HL-60/S4 (cell line): ENCODE results near the gene NDEL1.

Source experiments
- in situ Hi-C: fragments of 300-500 bp; cut with MboI; formaldehyde crosslinking; loops from 2 replicates; pipeline ENCODE4 v1.14.3; 2022; ENCODE audit warnings: low sequenced_read_pairs

The NDEL1 gene

DNA sequence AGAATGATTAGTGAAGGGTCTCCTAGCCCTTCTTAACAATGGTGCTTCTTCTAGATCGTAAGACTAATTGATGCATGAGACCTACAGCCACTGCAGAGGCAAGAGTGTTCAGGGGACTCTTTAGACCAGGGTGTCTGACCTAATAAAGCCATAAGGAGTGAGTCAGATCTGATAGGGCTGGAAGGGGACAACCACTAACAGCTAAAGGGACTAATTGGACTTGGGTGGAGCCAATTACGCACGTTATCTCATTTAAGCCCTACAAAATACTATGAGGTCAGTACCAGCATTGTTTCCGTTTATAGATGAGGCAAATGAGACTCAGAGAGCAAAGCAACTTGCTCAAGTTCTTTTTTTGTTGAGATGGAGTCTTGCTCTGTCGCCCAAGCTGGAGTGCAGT is 23.6 kb upstream of the NDEL1 start:
- in situ Hi-C loops: loop anchor here (25.0 kb wide), 1 partner anchor 325 kb away; the partner anchor contains the start of gene CCDC42

- in situ Hi-C loops: loop anchor here (25.0 kb wide), 1 partner anchor 324 kb away; the partner anchor contains the start of gene CCDC42
Measured at GRCh38 chr17:8413328-8413727, 22.4 kb upstream of the NDEL1 start.

DNA sequence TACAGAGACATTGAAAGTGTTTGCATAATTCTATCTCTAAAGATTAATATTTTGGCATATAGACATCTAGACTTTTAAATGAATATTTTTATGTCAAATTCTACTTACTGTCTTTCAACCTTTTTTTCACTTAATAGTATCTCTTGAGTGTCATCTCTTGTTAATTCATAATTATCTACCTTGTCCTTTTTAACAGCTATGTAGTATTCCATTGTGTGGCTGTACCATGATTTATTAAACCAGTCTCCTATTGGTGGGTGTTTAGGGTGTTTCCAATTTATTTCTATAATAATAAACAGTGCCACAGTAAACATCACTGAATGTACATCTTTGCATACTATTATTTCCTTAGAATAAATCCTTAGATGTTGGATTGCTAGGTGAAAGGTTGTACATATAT is 21.7 kb upstream of the NDEL1 start:
- in situ Hi-C loops: loop anchor here (25.0 kb wide), 1 partner anchor 323 kb away; the partner anchor contains the start of gene CCDC42

DNA sequence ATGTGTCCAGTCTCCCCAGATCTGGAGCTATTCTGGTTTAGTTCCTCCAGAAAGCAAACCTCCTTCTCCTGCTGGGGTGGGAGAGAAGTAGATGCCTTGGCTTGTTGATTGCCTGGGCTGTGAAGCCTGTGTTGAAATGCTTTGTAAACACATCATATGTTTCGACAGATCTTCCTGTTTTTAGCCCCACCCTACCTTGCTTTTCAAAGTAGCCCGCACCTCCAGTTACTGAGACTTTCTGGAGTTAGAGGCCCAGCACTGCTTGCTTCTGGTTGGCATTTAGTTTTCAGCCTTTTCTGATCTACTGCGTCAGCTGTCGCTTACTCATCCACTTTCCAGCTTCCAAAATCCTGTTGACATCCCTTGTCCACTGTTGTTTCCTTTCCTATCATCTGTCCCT is 17.9 kb upstream of the NDEL1 start:
- in situ Hi-C loops: loop anchor here (25.0 kb wide), 1 partner anchor 319 kb away; the partner anchor contains the start of gene CCDC42

GRCh38 chr17:8418471-8418870 is 17.2 kb upstream of the NDEL1 start:
- in situ Hi-C loops: loop anchor here (25.0 kb wide), 1 partner anchor 319 kb away; the partner anchor contains the start of gene CCDC42

- in situ Hi-C loops: loop anchor here (25.0 kb wide), 1 partner anchor 318 kb away; the partner anchor contains the start of gene CCDC42
Measured at GRCh38 chr17:8419305-8419704, 16.4 kb upstream of the NDEL1 start.

GRCh38 chr17:8420041-8420934 is 15.4 kb upstream of the NDEL1 start:
- in situ Hi-C loops: loop anchor here (25.0 kb wide), 1 partner anchor 317 kb away; the partner anchor contains the start of gene CCDC42

- in situ Hi-C loops: loop anchor here (25.0 kb wide), 1 partner anchor 316 kb away; the partner anchor contains the start of gene CCDC42
Measured at GRCh38 chr17:8421571-8421970, 14.1 kb upstream of the NDEL1 start.

- in situ Hi-C loops: no loop called here
Measured at GRCh38 chr17:8426094-8426720, 9.5 kb upstream of the NDEL1 start.

DNA sequence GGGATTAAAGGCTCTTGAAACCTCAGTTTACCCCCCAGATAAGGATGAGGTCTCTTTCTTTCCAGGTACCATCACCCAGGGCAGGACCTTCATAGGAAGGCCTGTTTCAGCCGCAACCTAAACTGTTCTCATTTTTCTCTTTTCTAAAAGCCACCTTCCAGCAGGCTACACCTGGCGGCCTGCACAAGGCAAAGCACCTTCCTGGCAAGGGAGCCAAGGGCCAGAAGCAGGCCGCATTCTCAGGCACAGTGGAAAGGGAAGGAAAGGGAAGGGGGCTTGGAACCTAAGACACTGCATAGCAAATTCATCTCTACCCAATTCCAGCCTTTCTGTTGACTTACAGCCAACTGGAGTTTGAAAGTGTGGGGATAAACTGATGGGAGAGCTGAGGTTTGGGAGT is 8.9 kb upstream of the NDEL1 start:
- in situ Hi-C loops: no loop called here

- in situ Hi-C loops: no loop called here
Measured at GRCh38 chr17:8430966-8431365, 4.7 kb upstream of the NDEL1 start.

DNA sequence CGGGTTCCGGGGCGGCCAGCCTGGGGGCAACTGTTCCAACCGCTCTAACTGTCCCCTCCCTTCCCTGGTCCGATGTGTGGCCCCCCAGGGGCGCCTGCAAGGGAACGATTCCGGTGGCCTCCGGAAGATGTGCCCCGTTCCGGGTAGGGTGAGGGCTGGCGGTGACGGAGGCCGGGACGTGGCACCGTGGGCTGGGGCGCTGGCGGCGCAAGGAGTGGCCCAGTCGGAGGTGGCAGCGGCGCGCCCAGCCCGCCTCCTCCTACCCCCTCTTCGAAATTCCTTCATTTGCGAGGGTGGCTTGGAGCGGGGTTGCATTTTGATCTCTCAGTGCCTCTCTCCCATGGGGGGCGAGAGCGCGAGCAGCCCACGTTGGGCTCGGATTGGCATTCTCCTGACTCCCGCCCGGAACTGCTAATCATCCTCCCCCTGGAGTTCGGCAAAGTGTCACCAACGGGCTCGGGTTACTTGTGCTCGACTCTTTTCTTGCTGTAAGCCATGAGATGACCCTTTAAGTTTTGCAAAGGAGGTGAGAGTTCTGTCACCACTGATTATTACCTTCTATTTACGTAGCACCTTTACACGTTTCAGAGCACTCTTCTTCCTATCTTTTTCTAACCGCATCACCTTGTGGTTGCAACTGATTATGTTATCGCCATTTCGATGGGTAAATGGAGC is 622 bp downstream of the NDEL1 start:
- in situ Hi-C loops: no loop called here

DNA sequence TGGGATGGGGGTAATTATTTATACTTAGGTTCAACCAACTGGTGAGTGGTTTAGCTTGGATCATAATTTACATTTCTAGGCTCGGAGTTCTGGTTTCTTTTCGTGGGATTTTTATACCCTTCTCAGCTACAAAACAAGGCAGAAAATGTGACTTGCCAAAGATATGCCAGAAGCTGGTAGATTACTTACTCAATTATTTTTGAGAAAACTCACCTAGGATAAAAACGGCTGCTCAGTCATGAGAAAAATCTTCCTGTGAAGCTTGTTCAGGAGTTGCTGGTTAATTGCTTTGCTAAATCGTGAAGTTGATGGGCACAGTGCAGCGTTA is 1.1 kb downstream of the NDEL1 start:
- in situ Hi-C loops: no loop called here

GRCh38 chr17:8438441-8438840 is 2.8 kb downstream of the NDEL1 start:
- in situ Hi-C loops: no loop called here

GRCh38 chr17:8439681-8440080 is 4.0 kb downstream of the NDEL1 start:
- in situ Hi-C loops: no loop called here

DNA sequence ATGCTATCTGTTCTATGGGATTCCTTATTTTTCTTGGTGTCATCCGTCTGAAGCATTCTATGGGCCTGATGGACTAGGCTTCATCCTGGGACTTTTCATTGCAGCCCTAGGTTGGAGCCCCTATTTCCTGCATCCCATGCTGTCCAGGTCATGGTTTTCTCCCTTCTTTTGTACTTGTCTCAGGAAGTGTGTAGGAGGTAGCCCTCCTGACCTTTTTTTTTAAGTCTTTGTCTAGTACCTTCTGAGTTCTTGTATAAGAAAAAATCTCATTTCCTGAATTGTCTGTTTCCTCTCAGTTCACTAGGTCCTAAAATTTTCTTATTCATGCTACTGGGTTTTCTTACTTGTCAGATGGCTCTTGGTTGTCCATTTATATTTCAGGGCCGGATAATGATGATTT is 6.0 kb downstream of the NDEL1 start:
- in situ Hi-C loops: no loop called here

- in situ Hi-C loops: no loop called here
Measured at GRCh38 chr17:8442310-8442709, 6.6 kb downstream of the NDEL1 start.

DNA sequence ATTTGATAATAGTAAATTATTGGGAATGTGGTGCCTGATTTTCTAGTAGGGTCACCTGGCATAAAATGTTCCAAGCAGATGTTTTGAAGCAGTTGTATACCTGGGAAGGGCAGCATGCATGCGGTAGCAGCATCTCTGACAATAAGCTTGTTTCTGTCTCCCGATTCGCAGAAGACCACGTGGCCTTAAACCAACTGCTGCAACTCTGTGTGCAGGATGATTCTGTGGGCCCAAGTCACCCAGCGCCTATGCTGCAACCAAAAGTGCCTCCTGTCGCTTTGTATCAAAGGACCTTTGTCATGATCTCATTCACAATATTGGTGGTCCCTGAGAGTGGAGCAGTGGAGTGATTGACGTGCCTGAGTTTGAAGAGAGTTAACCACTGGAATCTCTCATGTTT is 8.1 kb downstream of the NDEL1 start:
- in situ Hi-C loops: no loop called here

GRCh38 chr17:8444494-8444893 is 8.8 kb downstream of the NDEL1 start:
- in situ Hi-C loops: no loop called here

DNA sequence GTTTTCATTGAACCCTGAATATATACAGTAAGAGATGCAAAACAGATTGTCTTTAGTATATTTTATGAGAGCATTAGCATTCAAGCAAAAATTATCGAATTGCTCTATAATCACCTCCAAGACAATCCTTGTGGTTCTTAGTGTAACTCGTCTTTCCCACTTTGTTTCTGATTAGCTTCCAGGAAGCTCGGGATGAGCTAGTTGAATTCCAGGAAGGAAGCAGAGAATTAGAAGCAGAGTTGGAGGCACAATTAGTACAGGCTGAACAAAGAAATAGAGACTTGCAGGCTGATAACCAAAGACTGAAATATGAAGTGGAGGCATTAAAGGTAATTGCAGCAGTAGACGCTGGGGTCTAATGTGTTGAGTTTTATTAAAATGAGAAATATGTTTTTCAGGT is 9.9 kb downstream of the NDEL1 start:
- in situ Hi-C loops: no loop called here

GRCh38 chr17:8447799-8448198 is 12.1 kb downstream of the NDEL1 start:
- in situ Hi-C loops: no loop called here
